IMR-90 (cell line): ENCODE results near the gene CMBL.

Experiments
- POLR2A ChIP-seq: IDR thresholded peaks from 2 replicates; pipeline ENCODE4 v1.6.1; 2012; ENCODE audit warnings: mild to moderate bottlenecking, low read depth, low read length
- RFX5 ChIP-seq: IDR thresholded peaks from 2 replicates; pipeline ENCODE4 v1.8.0; 2012; ENCODE audit warnings: low read depth, mild to moderate bottlenecking, low read length, moderate library complexity
- TF ChIP-seq, protein P1 (sequence below): conservative IDR thresholded peaks from 2 replicates; pipeline ENCODE4 v1.5.1; 2012; ENCODE audit warnings: mild to moderate bottlenecking, low read depth, low read length, improper control_type of control experiment

DNA sequence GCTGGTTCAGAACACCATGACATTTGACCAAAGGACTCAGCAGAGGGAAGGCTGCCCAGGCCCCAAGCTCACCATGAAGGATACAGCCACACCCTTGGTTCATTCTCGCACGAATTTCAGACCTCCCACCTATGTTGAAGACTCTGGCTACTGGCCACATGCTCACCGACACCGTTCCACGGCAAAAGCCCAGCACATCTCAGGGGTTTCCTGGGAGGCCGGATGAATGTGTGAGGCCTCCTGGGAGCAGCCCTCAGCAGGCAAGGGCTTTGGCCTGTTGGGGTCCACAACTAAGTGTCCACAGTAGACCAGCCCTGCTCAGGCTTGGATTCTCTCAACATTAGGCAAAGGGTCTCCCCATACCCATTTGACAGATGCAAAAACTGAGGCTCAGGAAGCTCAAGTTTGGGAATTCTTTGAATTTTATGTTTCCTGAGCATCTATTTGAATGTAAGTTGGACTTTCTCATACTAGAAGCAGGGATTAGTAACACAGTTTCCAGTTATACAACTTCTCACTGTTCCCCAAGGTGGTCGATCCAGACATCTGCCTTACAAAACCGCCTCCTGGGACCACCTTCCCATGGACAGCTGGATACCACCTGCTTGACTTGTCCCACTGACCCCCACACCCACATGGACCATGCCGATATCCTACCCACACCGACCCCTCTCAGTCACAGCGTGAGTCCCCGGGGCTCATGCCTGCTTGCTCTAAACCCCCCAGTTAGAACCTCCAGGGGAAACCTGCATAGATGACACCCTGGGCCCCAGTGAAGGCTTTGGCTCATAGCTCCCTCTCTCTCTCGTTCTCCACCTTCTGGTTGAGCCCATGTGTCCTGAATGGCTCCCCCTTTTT lies 29.7 kb downstream of the CMBL start:
- TF ChIP-seq, protein P1, sequence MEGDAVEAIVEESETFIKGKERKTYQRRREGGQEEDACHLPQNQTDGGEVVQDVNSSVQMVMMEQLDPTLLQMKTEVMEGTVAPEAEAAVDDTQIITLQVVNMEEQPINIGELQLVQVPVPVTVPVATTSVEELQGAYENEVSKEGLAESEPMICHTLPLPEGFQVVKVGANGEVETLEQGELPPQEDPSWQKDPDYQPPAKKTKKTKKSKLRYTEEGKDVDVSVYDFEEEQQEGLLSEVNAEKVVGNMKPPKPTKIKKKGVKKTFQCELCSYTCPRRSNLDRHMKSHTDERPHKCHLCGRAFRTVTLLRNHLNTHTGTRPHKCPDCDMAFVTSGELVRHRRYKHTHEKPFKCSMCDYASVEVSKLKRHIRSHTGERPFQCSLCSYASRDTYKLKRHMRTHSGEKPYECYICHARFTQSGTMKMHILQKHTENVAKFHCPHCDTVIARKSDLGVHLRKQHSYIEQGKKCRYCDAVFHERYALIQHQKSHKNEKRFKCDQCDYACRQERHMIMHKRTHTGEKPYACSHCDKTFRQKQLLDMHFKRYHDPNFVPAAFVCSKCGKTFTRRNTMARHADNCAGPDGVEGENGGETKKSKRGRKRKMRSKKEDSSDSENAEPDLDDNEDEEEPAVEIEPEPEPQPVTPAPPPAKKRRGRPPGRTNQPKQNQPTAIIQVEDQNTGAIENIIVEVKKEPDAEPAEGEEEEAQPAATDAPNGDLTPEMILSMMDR: no peak
- TF ChIP-seq RFX5: no peak
- TF ChIP-seq POLR2A: no peak
